Dermis microvascular lymphatic vessel endothelial cell (primary cell): ENCODE results near the gene SRRM2. TPM values are rescaled to one million over a fixed set of nuclear protein-coding genes. Genes with fewer than 3 reads are reported as not detected.

ENCODE experiments used
- DNase-seq, 2 donors: peaks; one replicate each; pipeline versions ENCODE4 v3.0.0 to v3.0.0-alpha.2; 2010; ENCODE audit warnings: low read depth in 2 of 2
- total RNA-seq: library from RNA; depleted of rRNA; stranded (reverse); fragments of >200 nt; gene quantifications from 2 replicates; pipeline ENCODE4 v1.2.1, GENCODE V29; 2014

The SRRM2 gene
- total RNA-seq, 1 donor from 2014 or later, result 23.0 TPM

GRCh38 chr16:2762711-2763110 is 10.3 kb downstream of the SRRM2 start:
- DNase-seq, result no peak

GRCh38 chr16:2763173-2763572 is 10.7 kb downstream of the SRRM2 start:
- no peak for DNase-seq

- no peak for DNase-seq
These were observed 12.3 kb downstream of the SRRM2 start for GRCh38 chr16:2764718-2765117.

GRCh38 chr16:2765462-2766404 is 13.3 kb downstream of the SRRM2 start:
- DNase-seq, result no peak

GRCh38 chr16:2766430-2767139 is 14.1 kb downstream of the SRRM2 start:
- no peak for DNase-seq

- no peak for DNase-seq
These were observed 14.8 kb downstream of the SRRM2 start for GRCh38 chr16:2767140-2767731.

GRCh38 chr16:2767891-2768290 is 15.5 kb downstream of the SRRM2 start:
- no peak for DNase-seq

- no peak for DNase-seq
These were observed 16.1 kb downstream of the SRRM2 start for GRCh38 chr16:2768403-2769089.

- DNase-seq, result no peak
These were observed 16.7 kb downstream of the SRRM2 start for GRCh38 chr16:2769100-2769529.

- DNase-seq, result no peak
These were observed 17.2 kb downstream of the SRRM2 start for GRCh38 chr16:2769675-2770056.

GRCh38 chr16:2770057-2770951 is 17.9 kb downstream of the SRRM2 start:
- no peak for DNase-seq

- no peak for DNase-seq
These were observed 19.3 kb downstream of the SRRM2 start for GRCh38 chr16:2771496-2772402.

GRCh38 chr16:2773188-2773968 is 20.9 kb downstream of the SRRM2 start:
- DNase-seq, result no peak

GRCh38 chr16:2774161-2774891 is 21.9 kb downstream of the SRRM2 start:
- DNase-seq, result no peak

- DNase-seq, result no peak
These were observed 22.8 kb downstream of the SRRM2 start for GRCh38 chr16:2775131-2775716.

GRCh38 chr16:2775765-2776499 is 23.5 kb downstream of the SRRM2 start:
- DNase-seq, result no peak
